Activated naive CD4-positive, alpha-beta T cell treated with anti-CD3 and anti-CD28 coated beads, Interleukin-2, amount 50 U/mL, for 72 hours (primary cell): ENCODE results near the gene MESP1. TPM values are rescaled to one million over a fixed set of nuclear protein-coding genes. Genes with fewer than 3 reads are reported as not detected.
"Not testable (repeated sequence)": the region's sequence is repeated elsewhere in the genome, so short reads cannot be mapped to it uniquely, and the experiment has no call there.

Experiments
- ATAC-seq, 2 donors: fragments of 150-1000 bp; cut with Tn5 transposase; 2 replicates each; pipeline ENCODE4 v1.10.0; 2021; ENCODE audit warnings: mild to moderate bottlenecking in 2 of 2, moderate library complexity in 2 of 2
- DNase-seq, 2 donors: peaks; one replicate each; pipeline ENCODE4 v3.0.0; 2021 to 2022; ENCODE audit warnings: low spot score in 2 of 2
- H3K27ac Mint-ChIP-seq, 2 donors: one replicate each; pipeline ENCODE4 v1.8.0; 2022; ENCODE audit warnings: mild to moderate bottlenecking in 2 of 2, mixed read lengths in 2 of 2
- H3K36me3 Mint-ChIP-seq, 2 donors: one replicate each; pipeline ENCODE4 v1.8.0; 2022; ENCODE audit warnings: mixed read lengths in 2 of 2
- H3K9me3 Mint-ChIP-seq, 2 donors: one replicate each; pipeline ENCODE4 v1.8.0; 2022; ENCODE audit warnings: mixed read lengths in 2 of 2
- total RNA-seq, 2 donors: library from RNA; stranded (reverse); gene quantifications; one replicate each; pipeline ENCODE4 v1.2.3, GENCODE V29; 2022

Gene MESP1
- total RNA-seq, 2 donors from 2014 or later, result 3.0 to 6.2 TPM

DNA sequence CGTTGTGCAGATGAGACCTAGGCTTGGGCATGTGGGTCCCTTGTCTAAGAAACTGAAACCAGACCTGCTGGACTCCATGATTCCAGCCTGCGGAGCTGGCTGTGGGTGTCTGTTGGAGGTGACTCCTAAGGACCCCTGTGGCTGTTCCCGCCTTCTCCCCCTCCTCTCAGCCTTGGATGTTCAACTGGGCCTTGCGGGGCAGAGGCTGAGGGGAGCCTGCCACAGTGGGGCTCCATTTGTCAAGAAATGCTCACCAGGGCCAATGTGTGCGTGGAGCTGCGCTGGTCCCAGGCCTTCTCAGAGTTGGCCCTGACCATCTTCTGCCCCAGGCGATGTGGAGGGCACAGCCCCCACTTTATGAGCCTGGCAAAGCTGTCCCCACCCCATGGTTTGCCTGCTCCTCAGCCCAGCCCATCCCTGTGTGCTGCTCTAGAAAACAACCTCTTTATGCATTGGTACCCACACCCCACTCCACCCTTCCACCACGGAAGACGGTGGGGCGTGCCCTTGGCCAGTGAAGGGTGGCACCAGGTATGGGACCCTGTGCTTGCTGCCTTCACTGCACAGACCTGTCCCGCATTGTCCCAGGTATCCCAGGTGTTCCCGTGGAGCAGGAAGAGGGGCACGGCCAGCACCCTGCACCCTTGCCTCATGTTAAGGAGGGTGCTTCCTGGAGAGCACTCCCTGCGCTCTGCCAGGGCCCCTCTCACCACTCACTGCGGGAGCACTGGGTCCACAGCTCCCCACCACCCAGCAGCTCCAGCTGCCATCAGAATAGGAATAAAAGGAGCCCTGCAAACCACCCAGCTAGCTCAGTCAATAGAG, 33.0 kb upstream of the MESP1 start:
- H3K27ac Mint-ChIP-seq, result no peak overlapping the region

DNA sequence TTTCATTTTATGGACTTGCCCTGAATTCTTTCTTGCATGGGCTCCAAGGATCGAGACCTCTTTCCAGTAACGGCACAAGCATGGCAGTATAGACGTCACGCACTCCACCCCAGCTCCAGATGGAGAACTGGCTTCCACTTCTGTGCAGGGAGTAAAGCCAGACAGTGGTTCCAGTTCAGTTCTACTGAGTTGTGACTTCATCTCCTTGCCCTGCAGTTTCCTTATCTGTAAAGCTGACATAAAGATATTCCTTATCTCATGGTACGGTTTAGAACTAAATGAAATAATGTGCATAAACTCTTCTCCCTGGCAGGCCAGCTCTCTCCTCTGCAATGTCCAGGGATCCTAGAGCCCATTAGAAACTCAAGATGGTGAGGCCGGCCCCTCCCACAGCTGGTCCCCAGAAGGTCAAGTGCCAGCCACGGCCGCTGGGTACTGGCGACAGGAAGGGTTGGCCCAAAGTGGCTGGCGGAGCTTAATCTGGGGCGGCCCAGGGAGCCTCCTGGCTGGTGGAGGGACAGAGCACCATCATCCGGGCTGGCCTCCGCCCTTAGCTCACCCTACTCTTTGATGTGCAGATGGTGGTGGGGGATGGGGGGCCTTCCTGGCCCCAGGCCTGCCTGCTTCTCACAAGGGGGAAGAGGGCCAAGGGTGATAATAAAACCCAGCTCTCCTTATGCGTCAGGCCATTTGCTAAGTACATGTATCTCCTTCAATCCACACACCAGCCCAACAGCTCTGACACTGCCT, 32.2 kb upstream of the MESP1 start:
- DNase-seq, result no peak
- Mint-ChIP-seq H3K36me3 (peaks cover 0 to 7% of the 10 kb centered on the region in 2 donors), H3K9me3 (peaks cover 0 to 4% of the 10 kb centered on the region in 2 donors), H3K27ac (no peak overlapping the region)
- ATAC-seq, result no peak

More for the DNA sequence above, 33.0 kb upstream of the MESP1 start:
- ATAC-seq, result no peak
- DNase-seq, result no peak
- Mint-ChIP-seq H3K9me3 (peaks cover 0 to 5% of the 10 kb centered on the region in 2 donors), H3K36me3 (peaks cover 0 to 8% of the 10 kb centered on the region in 2 donors)

DNA sequence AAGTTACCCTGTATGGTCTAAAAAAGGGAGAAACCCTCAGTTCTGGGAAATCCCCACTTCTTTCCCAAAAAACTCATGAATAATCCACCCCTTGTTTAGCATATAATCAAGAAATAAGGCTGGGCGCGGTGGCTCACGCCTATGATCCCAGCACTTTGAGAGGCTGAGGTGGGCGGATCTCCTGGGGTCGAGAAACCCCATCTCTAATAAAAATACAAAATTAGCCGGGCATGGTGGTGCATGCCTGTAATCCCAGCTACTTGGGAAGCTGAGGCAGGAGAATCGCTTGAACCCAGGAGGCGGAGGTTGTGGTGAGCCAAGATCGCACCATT, 31.5 kb upstream of the MESP1 start:
- H3K36me3 Mint-ChIP-seq, H3K27ac Mint-ChIP-seq, DNase-seq, ATAC-seq, H3K9me3 Mint-ChIP-seq: not testable (repeated sequence)

- H3K9me3 Mint-ChIP-seq, result no peaks in the 10 kb centered on the region
- ATAC-seq (peak; percentile 58 to 79), DNase-seq (no peak)
- H3K27ac Mint-ChIP-seq, result no peak overlapping the region
- no peaks in the 10 kb centered on the region for H3K36me3 Mint-ChIP-seq
Measured at GRCh38 chr15:89781891-89782618, 31.0 kb upstream of the MESP1 start.

GRCh38 chr15:89781055-89781454, 30.0 kb upstream of the MESP1 start:
- Mint-ChIP-seq H3K27ac (no peak overlapping the region), H3K9me3 (no peaks in the 10 kb centered on the region), H3K36me3 (no peaks in the 10 kb centered on the region)
- peak; percentile 47 to 67 for ATAC-seq
- no peak for DNase-seq

GRCh38 chr15:89780601-89781000, 29.6 kb upstream of the MESP1 start:
- H3K9me3 Mint-ChIP-seq, result no peaks in the 10 kb centered on the region
- no peaks in the 10 kb centered on the region for H3K36me3 Mint-ChIP-seq
- DNase-seq (no peak), ATAC-seq (no peak)
- H3K27ac Mint-ChIP-seq, result no peak overlapping the region

- DNase-seq (no peak), ATAC-seq (no peak)
- Mint-ChIP-seq H3K27ac (no peak overlapping the region), H3K9me3 (no peaks in the 10 kb centered on the region), H3K36me3 (no peaks in the 10 kb centered on the region)
Measured at GRCh38 chr15:89778861-89779260, 27.8 kb upstream of the MESP1 start.

GRCh38 chr15:89777782-89778380, 26.8 kb upstream of the MESP1 start:
- no peak for DNase-seq
- no peaks in the 10 kb centered on the region for H3K36me3 Mint-ChIP-seq
- no peak for ATAC-seq
- H3K27ac Mint-ChIP-seq, result no peak overlapping the region
- H3K9me3 Mint-ChIP-seq, result no peaks in the 10 kb centered on the region

GRCh38 chr15:89777073-89777751, 26.2 kb upstream of the MESP1 start:
- DNase-seq, result no peak
- Mint-ChIP-seq H3K9me3 (no peaks in the 10 kb centered on the region), H3K27ac (no peak overlapping the region), H3K36me3 (no peaks in the 10 kb centered on the region)
- ATAC-seq, result no peak

GRCh38 chr15:89776274-89777072, 25.4 kb upstream of the MESP1 start, which contains the start of gene MESP2:
TSS of gene MESP2 (plus strand) at chr15:89776332. CDS start at chr15:89776358, 26 bp downstream.
- peak; percentile 77 to 78 for ATAC-seq
- H3K27ac Mint-ChIP-seq, result no peak within 1 kb of the TSS
- H3K36me3 Mint-ChIP-seq, result no peaks in the 10 kb centered on the region
- no peaks in the 10 kb centered on the region for H3K9me3 Mint-ChIP-seq
- peak; percentile 64 to 65 for DNase-seq

DNA sequence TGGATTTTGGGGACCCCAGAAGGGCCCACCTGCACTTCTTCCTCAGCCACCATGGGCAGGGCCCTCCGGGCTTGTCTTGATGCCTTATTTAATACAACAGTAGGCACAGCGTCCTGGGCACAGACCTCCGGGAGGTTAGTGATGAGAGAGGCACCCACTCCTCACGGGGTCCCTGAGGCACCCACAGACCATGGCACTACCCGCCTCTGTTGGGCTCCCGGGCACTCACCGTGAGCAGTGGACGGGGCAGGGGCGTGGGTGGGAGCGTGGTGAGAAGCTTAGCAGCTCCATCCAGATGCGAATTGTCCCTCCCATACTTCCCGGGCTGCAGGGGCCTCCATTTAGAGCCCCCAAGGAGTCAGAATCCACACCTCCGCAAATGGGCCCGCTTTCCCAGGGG, 24.8 kb upstream of the MESP1 start:
- no peaks in the 10 kb centered on the region for H3K9me3 Mint-ChIP-seq
- ATAC-seq (no peak), DNase-seq (no peak)
- H3K27ac Mint-ChIP-seq, result no peak overlapping the region
- H3K36me3 Mint-ChIP-seq, result no peaks in the 10 kb centered on the region

DNA sequence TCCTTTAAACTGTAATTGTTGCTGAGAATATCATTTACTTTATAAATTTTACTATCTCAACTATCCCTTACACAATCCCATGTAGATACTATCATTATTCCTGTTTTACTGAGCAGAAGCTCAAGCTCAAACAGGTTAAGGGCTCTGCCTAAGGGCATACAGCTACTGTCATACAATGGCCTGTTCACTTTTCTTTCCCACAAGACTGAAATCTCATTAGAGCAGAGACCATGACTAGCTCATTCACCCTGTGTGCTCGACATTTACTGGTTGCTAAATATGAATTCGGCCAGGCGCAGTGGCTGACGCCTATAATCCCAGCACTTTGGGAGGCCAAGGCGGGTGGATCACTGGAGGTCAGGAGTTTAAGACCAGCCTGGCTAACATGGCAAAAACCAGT, 23.4 kb upstream of the MESP1 start:
- ATAC-seq, result no peak
- no peak overlapping the region for H3K27ac Mint-ChIP-seq

GRCh38 chr15:89772932-89773583, 22.0 kb upstream of the MESP1 start:
- Mint-ChIP-seq H3K36me3 (no peaks in the 10 kb centered on the region), H3K27ac (no peak overlapping the region)

More for the DNA sequence above, 23.4 kb upstream of the MESP1 start:
- no peak for DNase-seq
- H3K36me3 Mint-ChIP-seq, result no peaks in the 10 kb centered on the region
- H3K9me3 Mint-ChIP-seq, result no peaks in the 10 kb centered on the region

GRCh38 chr15:89770041-89770440, 19.0 kb upstream of the MESP1 start:
- no peaks in the 10 kb centered on the region for H3K36me3 Mint-ChIP-seq
- DNase-seq (no peak), ATAC-seq (no peak)
- no peaks in the 10 kb centered on the region for H3K9me3 Mint-ChIP-seq
- H3K27ac Mint-ChIP-seq, result no peak overlapping the region

More at GRCh38 chr15:89772932-89773583, 22.0 kb upstream of the MESP1 start:
- no peaks in the 10 kb centered on the region for H3K9me3 Mint-ChIP-seq
- ATAC-seq (no peak), DNase-seq (no peak)

- Mint-ChIP-seq H3K27ac (no peak overlapping the region), H3K36me3 (no peaks in the 10 kb centered on the region), H3K9me3 (no peaks in the 10 kb centered on the region)
- ATAC-seq (no peak), DNase-seq (no peak)
Measured at GRCh38 chr15:89769366-89769765, 18.3 kb upstream of the MESP1 start.
